Calu3 (cell line): ENCODE data around the gene LSMEM2. TPM values are rescaled to one million over a fixed set of nuclear protein-coding genes. Genes with fewer than 3 reads are reported as not detected.

Experiments used
- BruUV-seq: library from RNA; stranded (reverse); fragments of 400-500 nt; replicated peaks from 2 replicates; lab custom pipeline; 2021; lab: Mats Ljungman, UMichigan
- CTCF ChIA-PET: fragments of 300-600 bp; sonication (Branson Sonifier 250); formaldehyde crosslinking; loops from one replicate; lab custom pipeline; 2022; ENCODE audit warnings: antibody characterized with exemption; lab: Charles Lee
- DNase-seq: peaks from one replicate; pipeline ENCODE4 v3.0.0; 2022
- H3K27ac Mint-ChIP-seq: one replicate; pipeline ENCODE4 v1.8.0; 2022; ENCODE audit warnings: mixed read lengths; ENCODE audit not compliant: unreplicated experiment
- H3K27me3 Mint-ChIP-seq: one replicate; pipeline ENCODE4 v1.8.0; 2022; ENCODE audit warnings: mixed read lengths; ENCODE audit not compliant: unreplicated experiment
- H3K36me3 Mint-ChIP-seq: one replicate; pipeline ENCODE4 v1.8.0; 2022; ENCODE audit warnings: mild to moderate bottlenecking, moderate library complexity, mixed read lengths; ENCODE audit not compliant: insufficient read depth, unreplicated experiment
- H3K4me1 Mint-ChIP-seq: one replicate; pipeline ENCODE4 v1.8.0; 2022; ENCODE audit warnings: mild to moderate bottlenecking, low read depth, mixed read lengths; ENCODE audit not compliant: unreplicated experiment
- H3K4me3 Mint-ChIP-seq: one replicate; pipeline ENCODE4 v1.8.0; 2022; ENCODE audit warnings: mild to moderate bottlenecking, low read depth, moderate library complexity, mixed read lengths; ENCODE audit not compliant: unreplicated experiment
- H3K9me3 Mint-ChIP-seq: one replicate; pipeline ENCODE4 v1.8.0; 2022; ENCODE audit warnings: low read depth, mixed read lengths; ENCODE audit not compliant: unreplicated experiment
- intact Hi-C: fragments of 100-400 bp; cut with micrococcal nuclease; formaldehyde crosslinking; loops from one replicate; pipeline ENCODE4 v1.10.0; 2022; ENCODE audit not compliant: unreplicated experiment
- total RNA-seq: library from RNA; stranded (reverse); gene quantifications from 2 replicates; pipeline ENCODE4 v1.2.3, GENCODE V29; 2022
- TF ChIP-seq, protein P1 (sequence below): fragments of 200-600 bp; IDR thresholded peaks from one replicate; pipeline ENCODE4 v1.8.0; 2022; ENCODE audit warnings: antibody characterized with exemption; ENCODE audit not compliant: unreplicated experiment

Gene LSMEM2
- total RNA-seq, 1 experiment from 2014 or later, result not detected

- H3K36me3 Mint-ChIP-seq, result peaks cover 27% of the 10 kb centered on the region
- TF ChIP-seq, protein P1, sequence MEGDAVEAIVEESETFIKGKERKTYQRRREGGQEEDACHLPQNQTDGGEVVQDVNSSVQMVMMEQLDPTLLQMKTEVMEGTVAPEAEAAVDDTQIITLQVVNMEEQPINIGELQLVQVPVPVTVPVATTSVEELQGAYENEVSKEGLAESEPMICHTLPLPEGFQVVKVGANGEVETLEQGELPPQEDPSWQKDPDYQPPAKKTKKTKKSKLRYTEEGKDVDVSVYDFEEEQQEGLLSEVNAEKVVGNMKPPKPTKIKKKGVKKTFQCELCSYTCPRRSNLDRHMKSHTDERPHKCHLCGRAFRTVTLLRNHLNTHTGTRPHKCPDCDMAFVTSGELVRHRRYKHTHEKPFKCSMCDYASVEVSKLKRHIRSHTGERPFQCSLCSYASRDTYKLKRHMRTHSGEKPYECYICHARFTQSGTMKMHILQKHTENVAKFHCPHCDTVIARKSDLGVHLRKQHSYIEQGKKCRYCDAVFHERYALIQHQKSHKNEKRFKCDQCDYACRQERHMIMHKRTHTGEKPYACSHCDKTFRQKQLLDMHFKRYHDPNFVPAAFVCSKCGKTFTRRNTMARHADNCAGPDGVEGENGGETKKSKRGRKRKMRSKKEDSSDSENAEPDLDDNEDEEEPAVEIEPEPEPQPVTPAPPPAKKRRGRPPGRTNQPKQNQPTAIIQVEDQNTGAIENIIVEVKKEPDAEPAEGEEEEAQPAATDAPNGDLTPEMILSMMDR, result peak; percentile 93
- CTCF ChIA-PET, result interaction anchor here (0.6 to 1.8 kb wide), 5 partner anchors 10 to 19 kb away, joined by 3 to 14 read pairs (median 13); partner anchors contain the start of gene GNAI2
- peak overlapping the region; percentile 52 for H3K27ac Mint-ChIP-seq
- BruUV-seq, result no TSS peak
- H3K27me3 Mint-ChIP-seq, result no peaks in the 10 kb centered on the region
- peaks cover 23% of the 10 kb centered on the region for H3K4me1 Mint-ChIP-seq
- DNase-seq, result peak; percentile 95
- intact Hi-C loops, result no loop called here
- H3K4me3 Mint-ChIP-seq, result peak overlapping the region; percentile 80
- H3K9me3 Mint-ChIP-seq, result no peaks in the 10 kb centered on the region
Measured at GRCh38 chr3:50245831-50246516, 32.9 kb upstream of the LSMEM2 start.

GRCh38 chr3:50246517-50246954 is 32.4 kb upstream of the LSMEM2 start:
- no TSS peak for BruUV-seq
- DNase-seq, result no peak
- intact Hi-C loops, result no loop called here
- H3K4me1 Mint-ChIP-seq, result peaks cover 23% of the 10 kb centered on the region
- TF ChIP-seq, protein P1, result no peak
- peaks cover 29% of the 10 kb centered on the region for H3K36me3 Mint-ChIP-seq
- CTCF ChIA-PET, result interaction anchor here (0.6 to 1.8 kb wide), 5 partner anchors 11 to 19 kb away, joined by 3 to 14 read pairs (median 13); partner anchors contain the start of gene GNAI2
- H3K4me3 Mint-ChIP-seq, result peak overlapping the region; percentile 80
- H3K27ac Mint-ChIP-seq, result peak overlapping the region; percentile 52
- H3K9me3 Mint-ChIP-seq, result no peaks in the 10 kb centered on the region
- no peaks in the 10 kb centered on the region for H3K27me3 Mint-ChIP-seq

GRCh38 chr3:50248387-50248786 is 30.5 kb upstream of the LSMEM2 start:
- CTCF ChIA-PET, result interaction anchor here (0.5 to 1.7 kb wide), 4 partner anchors 10 to 363 kb away, joined by 3 to 6 read pairs (median 4); partner anchors contain the start of genes CISH, GNAI2 and SEMA3B
- Mint-ChIP-seq H3K9me3 (no peaks in the 10 kb centered on the region), H3K4me3 (peak overlapping the region; percentile 7), H3K27me3 (no peaks in the 10 kb centered on the region), H3K27ac (peak overlapping the region; percentile 68), H3K36me3 (peaks cover 32% of the 10 kb centered on the region), H3K4me1 (peaks cover 17% of the 10 kb centered on the region)
- TF ChIP-seq, protein P1, result no peak
- intact Hi-C loops, result no loop called here
- BruUV-seq, result no TSS peak
- DNase-seq, result peak; percentile 68

DNA sequence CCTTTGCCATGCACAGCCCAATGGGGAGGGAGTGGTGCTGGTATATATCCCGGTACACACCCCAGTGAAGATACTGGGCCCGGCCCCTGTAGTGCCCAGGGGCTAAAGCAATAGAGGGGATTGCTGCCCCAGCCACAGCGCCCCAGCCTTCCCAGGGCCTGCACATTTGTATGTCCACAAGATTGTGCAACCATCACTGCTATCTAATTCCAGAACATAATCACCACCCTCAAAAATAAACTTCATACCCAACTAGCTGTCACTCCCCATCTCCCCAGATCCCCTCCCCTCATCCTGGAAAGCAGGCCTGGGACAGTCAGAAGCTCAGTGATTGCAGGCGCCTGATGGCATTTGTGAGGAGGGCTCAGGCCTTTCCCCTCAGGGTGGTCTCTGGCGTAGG is 29.4 kb upstream of the LSMEM2 start:
- CTCF ChIA-PET, result interaction anchor here (1.7 kb wide), 1 partner anchor 11 kb away, joined by 5 read pairs; no protein-coding TSS in a partner anchor
- no peak for DNase-seq
- Mint-ChIP-seq H3K4me3 (no peak overlapping the region), H3K4me1 (peaks cover 17% of the 10 kb centered on the region), H3K36me3 (peaks cover 32% of the 10 kb centered on the region), H3K9me3 (no peaks in the 10 kb centered on the region), H3K27ac (no peak overlapping the region), H3K27me3 (no peaks in the 10 kb centered on the region)
- TF ChIP-seq, protein P1, result no peak
- no TSS peak for BruUV-seq
- intact Hi-C loops, result no loop called here
